NT2/D1 (cell line): Measurements from ENCODE around the gene MED26.

Experiments used
- DNase-seq: peaks from one replicate; pipeline ENCODE4 v3.0.0-alpha.2; 2011; ENCODE audit warnings: low read depth, low spot score
- H3K27me3 ChIP-seq: 2 replicates; pipeline ENCODE4 v1.6.0; 2011; ENCODE audit warnings: mild to moderate bottlenecking; ENCODE audit not compliant: insufficient read length, insufficient read depth
- H3K36me3 ChIP-seq: 2 replicates; pipeline ENCODE4 v1.6.1; 2011; ENCODE audit warnings: mild to moderate bottlenecking, low read length, mixed read lengths; ENCODE audit not compliant: insufficient read depth, insufficient read length
- H3K4me1 ChIP-seq: 2 replicates; pipeline ENCODE4 v1.5.1; 2011; ENCODE audit not compliant: insufficient read depth, insufficient read length
- H3K4me3 ChIP-seq: 2 replicates; pipeline ENCODE4 v1.5.1; 2011; ENCODE audit warnings: low read depth; ENCODE audit not compliant: insufficient read length
- H3K9ac ChIP-seq: 2 replicates; pipeline ENCODE4 v1.6.0; 2011; ENCODE audit warnings: low read depth; ENCODE audit not compliant: insufficient read length
- H3K9me3 ChIP-seq: 2 replicates; pipeline ENCODE4 v1.5.1; 2011; ENCODE audit warnings: mild to moderate bottlenecking, low read length; ENCODE audit not compliant: insufficient read depth
- SUZ12 ChIP-seq: IDR thresholded peaks from 2 replicates; pipeline ENCODE4 v1.6.1; 2011; ENCODE audit not compliant: insufficient read length, insufficient read depth; ENCODE audit errors: extremely low read depth
- YY1 ChIP-seq: IDR thresholded peaks from 2 replicates; pipeline ENCODE4 v1.6.1; 2011; ENCODE audit not compliant: insufficient read length, insufficient read depth
- ZNF274 ChIP-seq: IDR thresholded peaks from 2 replicates; pipeline ENCODE4 v1.6.1; 2011; ENCODE audit warnings: mild to moderate bottlenecking, low read depth, low read length

The MED26 gene

DNA sequence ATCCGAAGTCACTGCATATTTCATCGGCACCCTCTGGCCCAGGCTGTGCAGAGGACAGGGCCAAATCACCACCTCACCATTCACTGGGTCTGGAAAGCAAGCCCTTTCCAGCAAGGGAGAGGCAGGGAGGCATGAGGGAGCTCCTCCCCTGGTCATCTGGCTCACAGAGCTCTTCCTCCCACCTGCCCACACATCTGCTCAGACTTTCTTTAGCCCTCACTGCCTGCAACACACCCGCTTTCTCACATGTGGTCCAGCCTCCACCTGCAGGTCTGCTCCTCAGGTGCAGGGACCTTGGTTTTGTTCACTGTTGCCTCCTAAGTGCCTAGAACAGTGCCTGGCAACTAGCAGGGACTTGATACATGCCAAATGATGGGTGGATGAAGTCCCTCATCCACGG is 34.8 kb downstream of the MED26 start:
- Histone ChIP-seq H3K4me3 (no peak overlapping the region), H3K27me3 (no peaks in the 10 kb centered on the region), H3K9me3 (no peaks in the 10 kb centered on the region), H3K4me1 (peaks cover 26% of the 10 kb centered on the region), H3K9ac (no peak overlapping the region), H3K36me3 (peaks cover 9% of the 10 kb centered on the region)
- no peak for DNase-seq
- TF ChIP-seq SUZ12 (no peak), YY1 (no peak), ZNF274 (no peak)

DNA sequence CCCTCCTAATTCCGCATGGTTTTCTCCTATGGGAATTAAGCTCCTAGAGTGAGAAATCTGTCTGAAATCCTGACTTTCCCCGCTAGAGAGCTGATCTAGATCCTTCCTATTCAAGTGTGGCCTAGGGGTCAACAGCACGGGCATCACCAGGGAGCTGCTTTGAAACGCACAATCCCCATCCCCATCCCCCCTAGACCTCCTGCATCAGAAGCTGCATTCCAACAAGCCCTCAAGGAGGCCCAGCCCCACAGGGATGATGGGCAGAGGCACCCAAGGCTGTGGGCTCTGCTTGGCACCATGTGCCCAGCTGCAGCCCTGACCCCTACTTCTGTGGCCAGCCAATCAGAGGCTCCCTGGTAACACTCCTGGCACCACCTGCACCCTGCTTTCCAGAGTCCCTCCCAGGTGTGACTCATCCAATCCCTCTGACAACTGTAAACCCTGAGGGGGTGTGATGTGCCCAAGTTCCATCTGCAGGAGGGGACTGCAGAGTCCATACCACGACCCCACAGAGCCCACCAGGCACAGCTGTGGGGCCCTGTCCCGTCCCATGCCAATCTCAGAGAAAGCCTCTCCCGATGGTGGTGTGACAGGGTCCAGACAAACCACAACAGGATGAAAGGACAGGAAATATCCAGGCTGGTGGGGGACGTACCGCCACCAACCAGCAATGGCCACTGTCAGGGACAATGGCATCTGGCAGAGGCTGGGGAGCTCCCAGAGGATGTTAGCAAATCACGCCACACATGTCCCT is 36.0 kb downstream of the MED26 start:
- Histone ChIP-seq H3K27me3 (no peaks in the 10 kb centered on the region), H3K36me3 (peaks cover 9% of the 10 kb centered on the region), H3K9me3 (no peaks in the 10 kb centered on the region), H3K4me3 (no peak overlapping the region), H3K4me1 (peaks cover 35% of the 10 kb centered on the region), H3K9ac (no peak overlapping the region)
- DNase-seq, result no peak
- TF ChIP-seq ZNF274, result no peak
- no peak for TF ChIP-seq YY1
- no peak for TF ChIP-seq SUZ12

DNA sequence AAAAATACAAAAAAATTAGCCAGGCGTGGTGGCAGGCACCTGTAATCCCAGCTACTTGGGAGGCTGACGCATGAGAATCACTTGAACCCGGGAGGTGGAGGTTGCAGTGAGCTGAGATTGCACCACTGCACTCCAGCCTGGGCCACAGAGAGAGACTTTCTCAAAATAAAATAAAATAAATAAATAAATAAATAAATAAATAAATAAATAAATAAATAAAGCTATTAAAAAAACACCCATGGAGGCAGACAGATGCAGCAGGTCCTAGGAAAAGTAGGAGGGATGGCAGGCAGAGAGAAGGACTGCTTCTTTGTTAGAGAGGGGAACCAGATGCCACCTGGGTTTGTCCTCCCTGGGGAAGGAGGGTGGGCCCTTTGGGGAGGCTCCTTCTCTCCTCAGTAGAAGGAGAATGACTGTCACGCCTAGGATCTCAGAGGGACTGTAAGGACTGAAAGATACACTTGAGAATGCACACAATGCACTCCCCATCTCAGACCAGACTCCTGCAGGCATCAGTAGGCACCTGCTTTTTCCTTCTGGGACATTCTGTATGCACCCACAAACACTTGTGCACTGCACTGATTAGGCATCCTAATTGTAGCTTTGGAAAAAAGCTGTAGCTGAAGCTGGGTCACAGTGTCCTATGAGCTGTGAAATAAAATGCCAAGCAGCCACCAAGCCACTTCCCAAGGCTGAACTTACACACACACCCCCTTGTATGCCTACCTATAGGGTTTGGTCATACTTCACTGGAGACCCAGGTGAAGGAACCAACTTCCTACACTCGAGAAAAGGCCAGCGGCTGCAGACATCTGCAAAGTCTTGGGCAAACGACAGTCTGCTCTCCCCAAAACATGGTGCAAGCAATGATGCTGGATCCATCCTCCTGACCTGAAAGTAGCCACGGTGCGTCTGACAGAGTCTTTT is 36.9 kb downstream of the MED26 start:
- Histone ChIP-seq H3K9ac (no peak overlapping the region), H3K4me3 (no peak overlapping the region), H3K27me3 (no peaks in the 10 kb centered on the region), H3K36me3 (peaks cover 13% of the 10 kb centered on the region), H3K9me3 (no peaks in the 10 kb centered on the region), H3K4me1 (peaks cover 42% of the 10 kb centered on the region)
- DNase-seq, result no peak
- TF ChIP-seq SUZ12 (no peak), ZNF274 (no peak), YY1 (no peak)

DNA sequence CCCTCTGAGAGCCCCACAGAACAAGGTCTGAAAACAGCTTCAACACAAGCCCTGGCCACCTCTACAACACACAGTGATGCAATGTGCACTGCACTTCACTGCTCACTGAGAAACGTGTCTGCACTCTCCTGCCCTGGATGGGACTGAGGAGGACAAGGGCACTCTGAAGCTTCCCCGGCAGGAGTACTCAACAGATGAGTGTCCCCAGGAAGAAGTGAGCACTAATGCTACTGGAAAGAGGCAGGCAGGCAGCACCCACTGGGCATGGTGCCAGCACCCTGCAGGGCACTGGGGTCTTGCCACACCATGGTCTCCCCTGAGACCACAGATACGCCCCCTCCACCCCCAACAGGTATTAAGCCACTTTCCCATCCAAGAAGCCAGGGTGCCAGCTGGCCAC is 38.1 kb downstream of the MED26 start:
- H3K9ac ChIP-seq, result no peak overlapping the region
- H3K36me3 ChIP-seq, result peaks cover 11% of the 10 kb centered on the region
- no peaks in the 10 kb centered on the region for H3K9me3 ChIP-seq
- H3K27me3 ChIP-seq, result no peaks in the 10 kb centered on the region
- TF ChIP-seq ZNF274 (no peak), SUZ12 (no peak), YY1 (no peak)
- H3K4me3 ChIP-seq, result no peak overlapping the region
- no peak for DNase-seq
- peaks cover 53% of the 10 kb centered on the region for H3K4me1 ChIP-seq

DNA sequence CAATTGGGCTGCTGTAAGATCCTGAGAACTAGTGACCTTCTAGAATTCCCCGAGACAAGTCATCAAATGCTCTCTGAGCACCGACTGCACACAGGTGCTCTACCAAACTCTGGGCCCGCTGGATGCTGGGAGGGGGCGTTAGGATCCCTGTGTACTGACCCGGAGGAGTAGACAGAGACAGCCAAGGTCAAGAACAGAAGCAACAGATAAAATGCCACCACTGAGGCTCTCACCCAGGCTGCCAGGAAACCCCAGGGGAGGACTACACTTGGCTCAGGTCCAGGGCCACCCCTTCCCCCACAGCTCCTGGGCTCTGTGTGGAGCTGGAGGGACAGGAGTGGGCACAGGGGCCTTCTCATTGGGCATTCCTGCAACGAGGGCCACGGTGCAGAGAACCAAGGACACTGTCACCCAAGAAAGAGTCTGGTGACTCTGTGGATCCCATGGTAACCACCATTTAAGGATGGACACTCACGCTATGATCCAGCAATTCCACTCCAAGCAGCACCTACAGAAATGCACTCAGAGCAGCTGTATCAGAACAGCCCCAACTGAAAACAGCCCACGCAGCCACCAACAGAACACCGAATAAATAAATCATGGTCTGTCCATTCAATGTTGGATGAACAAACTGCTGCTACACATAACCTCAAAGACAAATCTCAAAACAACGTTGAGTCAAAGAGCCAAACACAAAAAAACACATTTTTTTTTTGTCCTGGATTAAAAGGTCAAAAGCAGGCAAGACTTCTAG is 39.0 kb downstream of the MED26 start:
- TF ChIP-seq YY1 (no peak), ZNF274 (no peak), SUZ12 (no peak)
- Histone ChIP-seq H3K9me3 (no peaks in the 10 kb centered on the region), H3K4me3 (no peak overlapping the region), H3K27me3 (no peaks in the 10 kb centered on the region), H3K9ac (no peak overlapping the region), H3K4me1 (peaks cover 56% of the 10 kb centered on the region), H3K36me3 (peaks cover 11% of the 10 kb centered on the region)
- no peak for DNase-seq

DNA sequence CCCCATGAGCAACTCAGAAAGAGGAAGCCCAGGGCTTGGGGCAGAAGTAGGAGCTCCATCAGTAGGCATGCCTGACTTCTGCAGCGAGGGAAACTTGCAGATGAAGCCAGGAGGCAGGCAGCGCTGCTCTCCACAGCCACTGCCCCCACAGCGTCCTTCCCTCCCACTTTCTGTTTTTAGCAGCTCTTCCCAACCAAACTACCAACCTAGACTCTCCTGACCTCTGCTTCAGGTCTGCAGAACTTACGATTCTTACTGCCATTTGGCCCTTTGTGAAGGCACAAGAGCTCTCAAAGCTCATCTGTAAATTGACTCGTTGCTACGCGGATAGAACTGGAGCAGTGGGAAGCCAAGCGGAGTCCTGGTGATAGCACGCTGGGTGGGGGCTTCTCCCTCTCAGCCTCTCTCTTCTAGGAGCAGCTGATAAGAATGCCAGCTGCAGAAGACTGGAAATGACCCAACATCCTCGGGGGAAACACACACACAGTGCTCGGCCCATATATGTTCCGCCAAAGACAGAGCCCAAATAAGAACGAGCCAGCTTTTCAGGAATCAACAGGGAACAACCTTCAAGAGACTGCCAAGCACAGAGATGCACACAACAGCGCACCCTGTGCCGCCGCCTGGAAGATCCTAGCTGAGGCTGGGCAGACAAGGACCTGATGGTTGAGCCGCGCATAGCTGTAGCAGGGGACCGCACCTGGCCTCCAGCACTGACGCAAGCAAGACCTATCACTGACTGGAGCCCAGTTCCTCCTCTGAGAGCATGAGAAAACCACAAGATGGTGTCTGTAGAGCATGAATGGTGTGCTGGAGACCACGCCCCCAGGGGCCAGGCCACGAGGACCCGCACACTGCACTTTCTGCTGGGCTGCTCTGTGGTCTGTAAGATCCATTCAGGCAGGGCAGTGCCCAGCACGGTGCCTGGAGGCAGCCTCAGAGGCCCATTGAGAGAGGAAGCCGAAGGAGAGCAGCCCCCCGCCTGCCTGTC is 39.9 kb downstream of the MED26 start:
- no peak for TF ChIP-seq SUZ12
- no peak for TF ChIP-seq ZNF274
- no peak for TF ChIP-seq YY1
- DNase-seq, result no peak
- peaks cover 60% of the 10 kb centered on the region for H3K4me1 ChIP-seq

More for the DNA sequence above, 39.9 kb downstream of the MED26 start:
- Histone ChIP-seq H3K9me3 (no peaks in the 10 kb centered on the region), H3K9ac (no peak overlapping the region), H3K36me3 (peaks cover 10% of the 10 kb centered on the region), H3K27me3 (no peaks in the 10 kb centered on the region), H3K4me3 (no peak overlapping the region)
